Vagina (tissue), 2 donors: ENCODE data around the gene INHBB.

Experiments
- CTCF ChIP-seq, 3 experiments: fragments of 450-650 bp in 2 of 3; fragments of 200-600 bp in 1 of 3; sonication (generic) in 1 of 3; IDR thresholded peaks; one replicate each; pipeline ENCODE4 v1.5.1; 2017 to 2019; ENCODE audit warnings: antibody characterized with exemption in 3 of 3, mild to moderate bottlenecking in 2 of 3, moderate library complexity in 2 of 3
- POLR2A ChIP-seq, 2 donors: fragments of 450-650 bp; IDR thresholded peaks; one replicate each; pipeline ENCODE4 v1.6.1; 2017; ENCODE audit warnings: antibody characterized with exemption in 2 of 2, mild to moderate bottlenecking in 2 of 2, moderate library complexity in 2 of 2

- TF ChIP-seq CTCF (IDR thresholded peaks at IDR 0.05): no peak
- no peak for TF ChIP-seq POLR2A (IDR thresholded peaks at IDR 0.05)
These were observed 49.5 kb downstream of the INHBB start for GRCh38 chr2:120395221-120396012.
